Measurements from ENCODE around the gene TAF1A. TPM values are rescaled to one million over a fixed set of nuclear protein-coding genes. Genes with fewer than 3 reads are reported as not detected.

TAF1A gene
- total RNA-seq, 2 experiments from 2014 or later = 10.9 to 19.2 TPM

DNA sequence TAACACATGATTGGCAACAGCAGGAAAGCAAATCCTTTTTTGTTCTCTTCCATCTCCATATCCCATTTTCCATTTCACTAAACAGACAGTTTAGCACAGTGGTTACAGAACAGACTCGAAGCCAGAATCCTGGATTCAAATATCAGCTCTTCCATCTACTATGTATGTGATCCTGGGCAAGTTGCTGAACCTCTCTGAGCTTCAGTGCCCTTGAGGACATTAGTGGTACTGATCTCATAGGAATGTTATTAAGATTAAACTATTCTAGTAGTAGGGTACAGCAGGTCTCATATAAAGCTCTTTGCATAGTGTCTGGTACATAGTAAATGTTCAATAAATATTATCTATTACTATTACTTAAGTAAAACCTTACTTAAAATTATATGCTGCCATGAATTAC lies 28.1 kb downstream of the TAF1A start:
- intact Hi-C loops (cut with micrococcal nuclease; ENCODE audit: unreplicated experiment) = no loop called here
- peaks cover 75% of the 10 kb centered on the region for H3K36me3 ChIP-seq (ENCODE audit: insufficient read depth, low read length)
- POLR2A ChIA-PET = interaction anchor here (0.7 kb wide), 1 partner anchor 19 kb away, joined by 3 read pairs; no protein-coding TSS in a partner anchor

DNA sequence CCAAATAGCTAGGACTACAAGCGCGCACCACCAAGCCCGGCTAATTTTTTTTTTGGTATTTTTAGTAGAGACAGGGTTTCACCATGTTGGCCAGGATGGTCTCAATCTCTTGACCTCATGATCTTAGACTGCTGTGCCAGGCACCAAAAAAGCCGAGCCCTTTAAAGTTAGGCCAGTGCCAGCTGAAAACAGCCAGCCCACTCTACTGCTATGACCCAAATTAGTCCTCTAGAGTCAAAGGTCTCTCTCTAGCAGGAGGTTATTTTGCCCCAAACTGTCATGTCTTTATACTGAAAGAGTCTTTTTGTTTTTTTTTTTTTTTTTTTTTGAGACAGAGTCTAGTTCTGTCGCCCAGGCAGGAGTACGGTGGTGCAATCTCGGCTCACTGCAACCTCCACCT lies 32.2 kb downstream of the TAF1A start:
- CTCF ChIA-PET (ENCODE audit: unreplicated experiment) = no interaction called here
- no peak overlapping the region for H3K27ac ChIP-seq (ENCODE audit: low read depth, low read length, poor library complexity, severe bottlenecking)
- intact Hi-C loops (cut with micrococcal nuclease; ENCODE audit: unreplicated experiment) = no loop called here
- POLR2A ChIA-PET = interaction anchor here (2.6 kb wide), 1 partner anchor 20 kb away, joined by 11 read pairs; no protein-coding TSS in a partner anchor
- H3K9me3 ChIP-seq (ENCODE audit: low read length) = no peaks in the 10 kb centered on the region
- H3K4me1 ChIP-seq (ENCODE audit: insufficient read depth, low read length, poor library complexity, severe bottlenecking) = no peaks in the 10 kb centered on the region
- H3K9me2 ChIP-seq (ENCODE audit: insufficient read depth, low read length) = no peaks in the 10 kb centered on the region
- DNase-seq (ENCODE audit: low spot score) = no peak
- no peak overlapping the region for H2AFZ ChIP-seq (ENCODE audit: low read length)
- no TSS peak for BruUV-seq (replicated peaks)
- no peaks in the 10 kb centered on the region for H4K20me1 ChIP-seq (ENCODE audit: insufficient read depth, low read length)
- no peak overlapping the region for H3K4me2 ChIP-seq (ENCODE audit: low read length)
- TF ChIP-seq EZH2phosphoT487 (IDR thresholded peaks at IDR 0.05; ENCODE audit: borderline replicate concordance, low read depth, low read length) = no peak
- TF ChIP-seq, protein P1, sequence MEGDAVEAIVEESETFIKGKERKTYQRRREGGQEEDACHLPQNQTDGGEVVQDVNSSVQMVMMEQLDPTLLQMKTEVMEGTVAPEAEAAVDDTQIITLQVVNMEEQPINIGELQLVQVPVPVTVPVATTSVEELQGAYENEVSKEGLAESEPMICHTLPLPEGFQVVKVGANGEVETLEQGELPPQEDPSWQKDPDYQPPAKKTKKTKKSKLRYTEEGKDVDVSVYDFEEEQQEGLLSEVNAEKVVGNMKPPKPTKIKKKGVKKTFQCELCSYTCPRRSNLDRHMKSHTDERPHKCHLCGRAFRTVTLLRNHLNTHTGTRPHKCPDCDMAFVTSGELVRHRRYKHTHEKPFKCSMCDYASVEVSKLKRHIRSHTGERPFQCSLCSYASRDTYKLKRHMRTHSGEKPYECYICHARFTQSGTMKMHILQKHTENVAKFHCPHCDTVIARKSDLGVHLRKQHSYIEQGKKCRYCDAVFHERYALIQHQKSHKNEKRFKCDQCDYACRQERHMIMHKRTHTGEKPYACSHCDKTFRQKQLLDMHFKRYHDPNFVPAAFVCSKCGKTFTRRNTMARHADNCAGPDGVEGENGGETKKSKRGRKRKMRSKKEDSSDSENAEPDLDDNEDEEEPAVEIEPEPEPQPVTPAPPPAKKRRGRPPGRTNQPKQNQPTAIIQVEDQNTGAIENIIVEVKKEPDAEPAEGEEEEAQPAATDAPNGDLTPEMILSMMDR (conservative IDR thresholded peaks at IDR 0.05; ENCODE audit: low read length) = no peak
- H3K79me2 ChIP-seq (ENCODE audit: insufficient read depth, low read depth, low read length) = no peaks in the 10 kb centered on the region
- peaks cover 60% of the 10 kb centered on the region for H3K36me3 ChIP-seq (ENCODE audit: insufficient read depth, low read length)
- no peak overlapping the region for H3K4me3 ChIP-seq (ENCODE audit: low read depth, low read length, poor library complexity, severe bottlenecking)

More for the DNA sequence above, 28.1 kb downstream of the TAF1A start:
- no TSS peak for BruUV-seq (replicated peaks)
- Histone ChIP-seq H3K4me2 (ENCODE audit: low read length) (no peak overlapping the region), H3K9me3 (ENCODE audit: low read length) (no peaks in the 10 kb centered on the region), H2AFZ (ENCODE audit: low read length) (no peak overlapping the region), H3K4me3 (ENCODE audit: low read depth, low read length, poor library complexity, severe bottlenecking) (no peak overlapping the region), H4K20me1 (ENCODE audit: insufficient read depth, low read length) (no peaks in the 10 kb centered on the region), H3K9me2 (ENCODE audit: insufficient read depth, low read length) (no peaks in the 10 kb centered on the region), H3K4me1 (ENCODE audit: insufficient read depth, low read length, poor library complexity, severe bottlenecking) (no peaks in the 10 kb centered on the region), H3K79me2 (ENCODE audit: insufficient read depth, low read depth, low read length) (no peaks in the 10 kb centered on the region), H3K27ac (ENCODE audit: low read depth, low read length, poor library complexity, severe bottlenecking) (no peak overlapping the region)
- DNase-seq (ENCODE audit: low spot score) = no peak
- CTCF ChIA-PET (ENCODE audit: unreplicated experiment) = no interaction called here
- no peak for TF ChIP-seq EZH2phosphoT487 (IDR thresholded peaks at IDR 0.05; ENCODE audit: borderline replicate concordance, low read depth, low read length)
- TF ChIP-seq, protein P1 (conservative IDR thresholded peaks at IDR 0.05; ENCODE audit: low read length) = no peak

DNA sequence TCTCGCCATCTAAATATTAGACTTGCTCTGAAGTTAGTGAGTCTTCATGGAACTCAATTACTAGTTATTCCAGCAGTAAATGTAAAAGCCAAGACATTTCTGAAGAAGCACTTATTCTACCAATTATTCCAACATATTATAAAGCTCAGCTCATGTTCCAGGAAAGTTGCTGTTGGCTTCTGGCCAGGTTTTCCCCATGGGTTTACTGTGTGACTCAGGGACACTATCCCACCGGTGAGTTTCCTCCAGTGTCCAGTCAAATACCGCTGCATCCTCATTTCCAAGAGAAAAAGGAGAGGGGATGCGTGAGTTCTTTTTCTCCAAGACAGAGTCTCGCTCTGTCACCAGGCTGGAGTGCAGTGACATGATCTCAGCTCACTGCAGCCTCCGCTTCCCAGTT lies 32.6 kb downstream of the TAF1A start:
- no peak for DNase-seq (ENCODE audit: low spot score)
- no peaks in the 10 kb centered on the region for H3K4me1 ChIP-seq (ENCODE audit: insufficient read depth, low read length, poor library complexity, severe bottlenecking)
- no peaks in the 10 kb centered on the region for H3K9me2 ChIP-seq (ENCODE audit: insufficient read depth, low read length)
- no TSS peak for BruUV-seq (replicated peaks)
- H3K36me3 ChIP-seq (ENCODE audit: insufficient read depth, low read length) = peaks cover 56% of the 10 kb centered on the region
- H2AFZ ChIP-seq (ENCODE audit: low read length) = no peak overlapping the region
- H3K4me2 ChIP-seq (ENCODE audit: low read length) = no peak overlapping the region
- H3K9me3 ChIP-seq (ENCODE audit: low read length) = no peaks in the 10 kb centered on the region
- no peak overlapping the region for H3K4me3 ChIP-seq (ENCODE audit: low read depth, low read length, poor library complexity, severe bottlenecking)
- H3K79me2 ChIP-seq (ENCODE audit: insufficient read depth, low read depth, low read length) = no peaks in the 10 kb centered on the region
- intact Hi-C loops (cut with micrococcal nuclease; ENCODE audit: unreplicated experiment) = no loop called here
- POLR2A ChIA-PET = interaction anchor here (1.1 to 1.4 kb wide), 2 partner anchors 45 to 175 kb away, joined by 3 read pairs; no protein-coding TSS in a partner anchor
- CTCF ChIA-PET (ENCODE audit: unreplicated experiment) = no interaction called here
- TF ChIP-seq, protein P1 (conservative IDR thresholded peaks at IDR 0.05; ENCODE audit: low read length) = no peak
- TF ChIP-seq EZH2phosphoT487 (IDR thresholded peaks at IDR 0.05; ENCODE audit: borderline replicate concordance, low read depth, low read length) = no peak
- H4K20me1 ChIP-seq (ENCODE audit: insufficient read depth, low read length) = no peaks in the 10 kb centered on the region
- no peak overlapping the region for H3K27ac ChIP-seq (ENCODE audit: low read depth, low read length, poor library complexity, severe bottlenecking)
